ENCODE measurements around the gene CADPS2.

Gene CADPS2

GRCh38 chr7:122343601-122344302 lies 542.5 kb downstream of the CADPS2 start:
- no peak for DNase-seq

DNA sequence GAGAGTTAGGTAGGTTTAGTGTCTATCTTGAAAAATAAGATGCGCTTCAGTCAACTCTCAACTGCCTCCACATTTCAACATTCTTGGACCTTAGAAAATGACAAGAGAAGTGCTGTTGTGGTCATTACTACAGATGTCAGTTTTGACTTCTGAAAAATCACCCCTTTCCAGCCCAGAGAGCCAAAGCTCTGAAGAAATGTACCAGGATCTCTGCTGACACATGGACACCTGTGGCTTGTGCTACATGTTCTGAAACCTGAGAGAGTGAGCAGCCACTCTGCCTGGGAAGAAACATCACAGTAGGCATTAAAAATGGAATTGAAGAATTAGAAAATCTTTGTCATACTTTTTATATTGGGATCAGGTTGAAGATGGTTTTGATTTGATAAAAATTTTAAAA lies 545.8 kb downstream of the CADPS2 start:
- DNase-seq, result no peak

DNA sequence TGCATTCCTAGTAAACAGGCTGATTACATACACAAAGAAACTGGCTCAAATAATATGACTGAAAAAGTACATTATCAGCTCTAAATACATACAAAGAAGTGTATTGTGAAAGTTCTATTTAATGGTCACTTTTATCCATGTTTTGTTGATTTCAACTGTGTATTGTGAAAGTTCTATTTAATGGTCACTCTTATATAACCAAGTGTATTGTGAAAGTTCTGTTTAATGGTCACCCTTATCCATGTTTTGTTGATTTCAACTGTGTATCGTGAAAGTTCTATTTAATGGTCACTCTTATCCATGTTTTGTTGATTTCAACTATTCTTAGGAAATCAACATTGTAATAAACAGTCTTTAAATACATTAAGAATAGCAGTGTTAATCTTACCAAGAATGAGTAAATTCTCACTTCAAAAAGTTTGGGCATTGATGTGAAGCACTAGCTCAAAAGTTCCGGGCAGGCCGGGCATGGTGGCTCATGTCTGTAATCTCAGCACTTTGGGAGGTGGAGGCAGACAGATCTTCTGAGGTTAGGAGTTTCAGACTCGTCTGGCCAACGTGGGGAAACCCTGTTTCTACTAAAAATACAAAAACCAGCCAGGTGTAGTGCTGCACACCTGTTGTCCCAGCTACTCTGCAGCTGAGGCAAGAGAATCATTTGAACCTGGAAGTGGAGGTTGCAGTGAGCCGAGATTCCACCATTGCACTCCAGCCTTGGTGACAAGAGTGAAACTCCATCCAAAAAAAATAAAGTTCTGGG lies 546.9 kb downstream of the CADPS2 start:
- DNase-seq, result no peak

DNA sequence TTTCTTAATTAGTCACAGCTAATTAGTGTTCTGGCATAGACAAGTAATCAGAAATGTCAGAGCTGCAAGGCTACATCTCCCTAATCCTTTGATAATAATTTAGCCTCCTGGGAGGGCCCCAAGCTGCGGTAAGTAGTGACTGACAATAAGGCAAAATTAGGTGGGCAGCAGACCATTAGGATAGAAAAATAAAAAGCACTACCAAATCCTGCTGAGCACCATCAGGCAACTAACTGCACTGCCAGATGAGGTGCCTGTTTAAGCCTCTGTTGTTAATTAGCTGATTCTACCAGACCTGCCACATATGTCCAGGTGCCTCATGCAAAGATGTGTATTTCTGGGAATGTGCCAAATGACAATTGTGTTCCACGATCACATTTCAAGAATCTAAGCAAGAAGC lies 549.2 kb downstream of the CADPS2 start:
- no peak for DNase-seq

GRCh38 chr7:122329145-122329802 lies 557.0 kb downstream of the CADPS2 start:
- no peak for DNase-seq

DNA sequence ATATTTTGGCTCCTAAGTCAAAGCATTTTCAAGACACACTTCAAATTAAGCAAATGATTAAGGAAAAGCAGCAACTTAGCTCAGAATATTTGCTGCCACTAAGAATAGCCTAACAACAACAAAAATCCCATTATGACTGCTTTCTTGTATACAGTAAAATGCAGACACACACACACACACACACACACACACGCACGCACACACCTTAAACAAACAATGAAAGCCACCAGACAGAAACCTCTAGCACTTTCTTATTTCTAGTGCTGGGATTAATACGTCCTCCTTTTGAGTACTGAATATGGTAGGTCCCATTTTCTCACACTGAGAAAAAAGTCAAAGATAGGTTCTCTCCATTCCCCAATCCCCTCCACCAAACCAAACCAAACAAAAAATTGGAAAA lies 558.3 kb downstream of the CADPS2 start:
- DNase-seq, result no peak

GRCh38 chr7:122316467-122317388 lies 569.5 kb downstream of the CADPS2 start:
- no peak for DNase-seq

- DNase-seq, result no peak
Measured at GRCh38 chr7:122315507-122316466, 570.5 kb downstream of the CADPS2 start.

DNA sequence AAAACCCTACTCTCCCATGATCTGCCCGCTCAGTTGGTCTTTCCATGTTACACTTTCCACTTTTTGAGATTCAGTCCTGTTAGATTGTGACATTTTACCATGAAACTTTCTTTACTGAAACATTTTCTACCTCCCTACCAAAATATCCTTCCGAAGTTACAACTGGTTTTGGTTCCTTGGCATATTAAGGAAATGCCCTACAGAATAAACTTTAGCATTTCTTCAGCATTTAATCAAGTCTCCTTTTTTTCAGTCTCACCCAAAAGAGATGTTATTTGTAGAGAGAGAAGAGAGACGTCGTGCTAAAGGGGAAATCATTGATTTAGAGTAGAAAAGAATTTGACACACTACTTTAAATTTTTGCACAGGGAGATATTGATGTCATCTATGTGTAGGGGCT lies 572.0 kb downstream of the CADPS2 start:
- DNase-seq, result no peak

DNA sequence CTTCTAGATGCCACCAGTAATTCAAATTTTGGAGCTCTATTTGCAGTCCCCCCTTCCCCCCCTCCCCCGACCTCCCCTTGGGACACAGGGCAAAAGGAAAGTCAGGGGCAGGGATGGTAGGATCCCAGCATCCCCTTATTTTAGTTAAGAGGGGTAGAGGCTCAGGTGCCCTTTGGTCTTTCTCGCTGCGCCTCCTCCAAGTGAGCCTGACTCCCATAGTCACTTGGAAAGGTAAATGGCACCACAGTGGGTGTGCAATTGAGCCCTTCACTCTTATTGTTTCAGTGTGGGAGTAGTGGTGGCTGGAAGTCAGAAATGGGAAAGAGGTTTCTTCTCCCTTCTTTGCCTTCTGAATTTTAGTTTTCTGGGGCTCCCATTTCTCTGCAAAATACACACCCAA lies 573.5 kb downstream of the CADPS2 start:
- DNase-seq, result no peak

DNA sequence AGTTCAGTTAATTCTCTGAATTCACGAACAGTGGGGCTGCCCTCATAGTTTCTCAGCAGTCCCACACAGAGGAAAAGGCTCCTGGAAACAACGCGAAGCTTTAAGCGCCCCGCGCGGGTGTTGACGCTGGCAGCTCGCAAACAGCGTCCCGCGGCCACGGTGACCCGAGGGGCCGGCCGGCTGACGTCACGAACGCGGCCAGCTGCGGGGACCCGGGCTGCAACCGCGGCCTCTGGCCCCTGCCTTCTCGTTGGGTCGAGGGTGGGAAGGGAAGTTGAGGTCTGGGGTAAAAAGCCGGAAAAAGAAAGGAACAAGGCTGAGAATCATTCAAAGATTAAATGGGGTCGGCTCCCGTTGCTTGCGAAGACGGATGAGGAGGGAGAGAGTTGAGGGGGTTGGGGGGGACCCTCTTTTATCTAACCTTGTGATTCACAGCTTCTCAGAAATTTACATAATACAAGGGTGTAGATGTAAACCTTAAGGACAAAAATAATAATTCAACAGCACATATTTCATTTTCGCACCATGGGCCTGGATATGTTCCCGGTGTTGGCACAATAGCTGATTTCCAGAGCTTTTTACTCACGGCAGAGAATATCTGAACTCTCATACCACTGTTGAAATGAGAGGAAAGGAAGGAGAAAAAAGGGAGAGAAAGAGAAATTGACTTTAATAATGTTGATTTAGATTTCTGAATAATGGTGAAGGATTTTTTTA lies 574.4 kb downstream of the CADPS2 start:
- DNase-seq, result no peak

DNA sequence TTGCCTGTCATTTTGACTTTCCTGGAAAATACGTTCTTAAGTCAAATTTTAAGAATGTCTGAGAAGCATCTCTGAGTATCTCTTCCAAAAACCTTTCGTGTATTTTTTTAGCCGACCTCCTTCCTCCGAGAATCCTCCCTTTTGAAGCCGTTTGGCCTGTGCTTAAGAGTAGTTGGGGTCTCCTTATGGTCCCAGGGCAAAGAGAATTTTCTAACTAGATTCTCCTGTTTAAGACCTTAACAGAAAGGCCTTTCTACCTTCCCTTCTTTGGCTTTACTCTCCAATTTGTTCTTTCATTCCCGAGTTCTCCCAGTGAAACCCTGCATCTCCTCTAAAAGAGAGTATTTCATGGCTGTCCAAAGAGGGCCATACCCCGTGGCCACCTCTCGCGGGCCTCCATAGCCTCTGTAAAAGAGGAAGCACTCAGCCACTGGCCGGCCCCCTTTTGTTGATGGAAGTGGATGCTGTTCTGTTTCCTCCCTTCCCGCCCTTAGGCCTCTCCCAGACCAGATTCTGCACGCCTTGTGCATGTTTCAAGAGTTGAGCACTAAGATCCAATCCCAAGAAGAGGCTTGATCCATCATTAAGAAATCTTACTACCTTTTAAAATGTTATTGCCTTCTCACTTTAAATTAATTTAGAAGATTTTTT lies 575.1 kb downstream of the CADPS2 start:
- no peak for DNase-seq

DNA sequence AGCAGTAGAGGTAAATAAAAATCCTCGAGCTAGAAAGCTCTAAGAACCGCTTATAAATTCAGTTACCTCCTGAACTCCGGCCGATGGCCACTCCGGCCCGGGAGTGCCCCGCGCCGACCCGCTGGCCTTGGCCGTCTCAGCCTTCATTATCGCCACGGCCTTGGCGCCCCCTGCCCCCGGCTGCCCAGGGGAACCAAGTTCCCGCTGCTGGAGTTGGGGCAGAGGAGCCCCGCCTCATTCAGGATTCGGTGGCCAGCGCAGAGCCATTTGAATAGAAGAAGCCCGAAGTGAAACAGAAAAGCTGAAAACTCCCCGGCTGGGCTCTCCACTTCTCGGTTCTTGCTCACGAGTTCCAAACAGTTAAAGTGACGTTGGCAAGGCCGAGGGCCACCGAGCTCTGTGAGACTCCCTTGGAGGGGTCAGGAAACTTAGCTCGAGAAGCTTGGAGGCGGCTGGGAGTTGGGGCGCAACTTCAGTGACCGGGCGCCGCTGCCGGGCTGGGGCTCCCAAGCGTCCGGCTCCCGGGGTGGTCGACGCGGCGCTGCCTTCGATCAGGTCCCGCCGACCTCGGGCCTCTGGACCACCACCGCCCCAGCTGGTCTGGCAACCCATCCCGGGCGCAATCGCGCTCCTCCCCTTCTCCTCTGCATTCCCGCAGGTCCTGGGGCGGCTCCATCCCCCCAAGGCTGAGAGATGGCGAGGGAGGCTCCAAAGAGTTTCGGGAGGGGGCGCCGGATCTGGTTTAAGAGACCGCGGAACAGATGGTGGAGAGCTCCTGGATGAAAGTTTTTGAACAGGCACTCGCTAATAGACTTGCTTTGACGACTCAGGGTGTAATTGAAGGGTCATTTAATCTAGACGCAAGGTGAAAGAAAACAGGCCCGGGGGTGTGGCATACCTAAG lies 575.9 kb downstream of the CADPS2 start:
- DNase-seq, result no peak

GRCh38 chr7:122309421-122309820 lies 576.8 kb downstream of the CADPS2 start:
- DNase-seq, result no peak

DNA sequence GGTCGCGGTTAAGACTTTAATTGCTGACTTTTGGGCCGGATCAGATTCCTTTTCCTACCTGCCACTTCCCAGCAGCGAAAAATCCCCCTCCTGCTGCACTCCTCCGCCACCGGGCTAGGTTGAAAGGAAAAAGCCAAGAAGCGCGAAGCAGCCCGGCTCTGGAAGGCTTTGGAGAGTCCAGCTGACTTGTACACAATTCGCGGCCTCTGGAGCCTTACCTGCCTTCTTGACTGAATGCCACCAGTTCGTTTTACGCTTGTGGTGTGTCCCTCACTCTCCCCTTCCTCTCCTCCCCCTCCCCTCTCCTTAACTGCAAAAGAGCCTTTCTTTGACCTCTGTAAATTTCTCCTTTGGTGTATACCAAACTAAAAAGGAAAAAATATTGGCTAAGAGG lies 579.0 kb downstream of the CADPS2 start:
- no peak for DNase-seq

- DNase-seq, result no peak
Measured at GRCh38 chr7:122306320-122307227, 579.7 kb downstream of the CADPS2 start.

DNA sequence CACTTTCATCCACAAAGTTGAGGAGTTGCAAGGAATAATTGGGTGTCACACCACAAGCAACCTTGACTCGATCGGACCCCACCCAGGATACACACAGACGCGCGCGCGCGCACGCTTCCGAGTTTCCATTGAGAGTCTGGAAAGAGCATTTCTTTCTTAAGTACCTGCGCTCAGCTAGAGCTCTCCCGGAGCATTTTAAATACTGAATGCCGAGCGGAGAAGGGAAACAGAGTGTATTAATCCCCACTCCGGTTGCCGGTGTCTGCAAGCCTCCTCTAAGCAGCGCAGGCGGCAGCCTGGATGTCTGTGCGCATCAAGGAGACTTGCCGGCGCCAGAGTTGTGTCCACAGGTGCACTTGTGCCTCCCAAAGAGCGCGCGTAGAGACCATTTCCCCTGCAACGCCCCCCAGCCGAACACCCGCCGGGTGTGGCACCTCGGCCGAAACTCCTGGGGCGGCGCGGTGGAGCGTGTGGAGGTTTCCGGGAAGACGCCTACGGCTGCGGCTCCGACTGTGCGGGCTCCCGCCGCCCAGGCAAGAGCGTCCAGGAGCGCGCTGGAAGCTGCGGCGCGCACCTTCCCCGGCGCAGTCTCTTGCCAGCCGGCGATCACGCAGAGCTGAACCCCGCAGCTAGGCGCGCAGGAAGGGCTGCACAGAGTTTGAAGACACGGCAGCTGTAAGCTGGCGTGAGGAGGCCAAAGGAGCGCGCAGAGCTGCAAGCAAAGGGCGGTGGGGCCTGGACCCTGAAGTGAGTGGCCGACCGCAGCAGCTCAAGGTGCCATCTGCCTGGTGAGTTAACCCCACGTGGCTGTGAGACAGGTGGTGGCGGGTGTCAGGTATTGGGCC lies 580.6 kb downstream of the CADPS2 start:
- no peak for DNase-seq

Data from activated CD8-positive, alpha-beta memory T cell treated with anti-CD3 and anti-CD28 coated beads for 24 hours (primary cell).